WTC11 (cell line): ENCODE measurements around the gene KCNMA1. TPM values are rescaled to one million over a fixed set of nuclear protein-coding genes. Genes with fewer than 3 reads are reported as not detected.

Source experiments
- ATAC-seq: fragments of 200-7000 bp; cut with Tn5 transposase; 2 replicates; pipeline ENCODE4 v1.10.0; 2021; ENCODE audit warnings: mild to moderate bottlenecking, moderate library complexity
- CTCF ChIA-PET: fragments of 300-600 bp; sonication (Branson Sonifier 250); formaldehyde crosslinking; loops from one replicate; lab custom pipeline; 2021; ENCODE audit warnings: antibody characterized with exemption; lab: Charles Lee
- POLR2A ChIA-PET: fragments of 350-600 bp; sonication (Branson Sonifier 250); formaldehyde crosslinking; loops from one replicate; lab custom pipeline; 2021; ENCODE audit warnings: antibody characterized with exemption; lab: Charles Lee
- DNase-seq: peaks from one replicate; pipeline ENCODE4 v3.0.0; 2021; ENCODE audit warnings: low spot score
- H3K27ac Mint-ChIP-seq: 2 replicates; pipeline ENCODE4 v1.8.0; 2021; ENCODE audit warnings: mixed read lengths
- H3K27me3 Mint-ChIP-seq: 2 replicates; pipeline ENCODE4 v1.8.0; 2021; ENCODE audit warnings: low read depth, mild to moderate bottlenecking, moderate library complexity, mixed read lengths
- H3K36me3 Mint-ChIP-seq: 2 replicates; pipeline ENCODE4 v1.8.0; 2021; ENCODE audit warnings: mixed read lengths
- H3K4me1 Mint-ChIP-seq: 2 replicates; pipeline ENCODE4 v1.8.0; 2022; ENCODE audit warnings: mixed read lengths
- H3K4me3 Mint-ChIP-seq: 2 replicates; pipeline ENCODE4 v1.8.0; 2021; ENCODE audit warnings: mild to moderate bottlenecking, moderate library complexity, mixed read lengths
- H3K9me3 Mint-ChIP-seq: 2 replicates; pipeline ENCODE4 v1.8.0; 2021; ENCODE audit warnings: mixed read lengths
- ATF1 ChIP-seq: sonication (generic); formaldehyde crosslinking; IDR thresholded peaks from 2 replicates; pipeline ENCODE4 v1.8.1; 2023; ENCODE audit warnings: mild to moderate bottlenecking, moderate library complexity, missing genetic modification reagents
- ETV6 ChIP-seq: sonication (generic); formaldehyde crosslinking; IDR thresholded peaks from 2 replicates; pipeline ENCODE4 v1.8.1; 2022; ENCODE audit warnings: mild to moderate bottlenecking, missing genetic modification reagents
- FOXK1 ChIP-seq: sonication (generic); formaldehyde crosslinking; IDR thresholded peaks from 2 replicates; pipeline ENCODE4 v1.8.0; 2022; ENCODE audit warnings: mild to moderate bottlenecking, moderate library complexity, missing genetic modification reagents
- NFE2L1 ChIP-seq: sonication (generic); formaldehyde crosslinking; IDR thresholded peaks from 2 replicates; pipeline ENCODE4 v1.8.1; 2023; ENCODE audit warnings: missing genetic modification reagents
- NR1H2 ChIP-seq: sonication (generic); formaldehyde crosslinking; IDR thresholded peaks from 2 replicates; pipeline ENCODE4 v1.9.0; 2021; ENCODE audit warnings: mild to moderate bottlenecking, moderate library complexity, missing genetic modification reagents
- NR2C2 ChIP-seq: sonication (generic); formaldehyde crosslinking; IDR thresholded peaks from 2 replicates; pipeline ENCODE4 v1.8.0; 2022; ENCODE audit warnings: mild to moderate bottlenecking, missing genetic modification reagents
- RORB ChIP-seq: fragments of 250-450 bp; sonication (Bioruptor Pico); IDR thresholded peaks from 2 replicates; pipeline ENCODE4 v1.9.0; 2021; ENCODE audit warnings: mild to moderate bottlenecking
- SMAD4 ChIP-seq: sonication (generic); formaldehyde crosslinking; IDR thresholded peaks from 2 replicates; pipeline ENCODE4 v1.8.0; 2022; ENCODE audit warnings: mild to moderate bottlenecking, missing genetic modification reagents
- SP1 ChIP-seq: sonication (generic); formaldehyde crosslinking; conservative IDR thresholded peaks from 2 replicates; pipeline ENCODE4 v1.8.1; 2022; ENCODE audit warnings: missing genetic modification reagents
- ZNF138 ChIP-seq: sonication (generic); formaldehyde crosslinking; conservative IDR thresholded peaks from 2 replicates; pipeline ENCODE4 v1.8.1; 2022; ENCODE audit warnings: mild to moderate bottlenecking, moderate library complexity, missing genetic modification reagents
- ZNF263 ChIP-seq: sonication (generic); formaldehyde crosslinking; IDR thresholded peaks from 2 replicates; pipeline ENCODE4 v1.8.1; 2022; ENCODE audit warnings: low read depth, mild to moderate bottlenecking, moderate library complexity, missing genetic modification reagents
- ZNF423 ChIP-seq: fragments of 250-450 bp; sonication (Bioruptor Pico); IDR thresholded peaks from 2 replicates; pipeline ENCODE4 v2.1.2; 2022; ENCODE audit warnings: mild to moderate bottlenecking, moderate library complexity
- total RNA-seq: library from RNA; stranded (reverse); gene quantifications from 3 replicates; pipeline ENCODE4 v1.2.3, GENCODE V29; 2021
- TF ChIP-seq, protein P1 (sequence below): fragments of 250-450 bp; sonication (Bioruptor Pico); IDR thresholded peaks from 2 replicates; pipeline ENCODE4 v1.9.0; 2021; ENCODE audit warnings: moderate library complexity, mild to moderate bottlenecking, inconsistent platforms, borderline replicate concordance
- TF ChIP-seq, protein P2 (sequence below): sonication (generic); formaldehyde crosslinking; IDR thresholded peaks from 2 replicates; pipeline ENCODE4 v1.8.0; 2022; ENCODE audit warnings: mild to moderate bottlenecking, missing genetic modification reagents
- TF ChIP-seq, protein P3 (sequence below): sonication (generic); formaldehyde crosslinking; IDR thresholded peaks from 2 replicates; pipeline ENCODE4 v1.8.1; 2023; ENCODE audit warnings: mild to moderate bottlenecking, missing genetic modification reagents, borderline replicate concordance
- TF ChIP-seq, protein P4 (sequence below): fragments of 250-450 bp; sonication (Bioruptor Pico); IDR thresholded peaks from 2 replicates; pipeline ENCODE4 v2.1.2; 2022; ENCODE audit warnings: mild to moderate bottlenecking, moderate library complexity
- TF ChIP-seq, protein P5 (sequence below): sonication (generic); formaldehyde crosslinking; IDR thresholded peaks from 2 replicates; pipeline ENCODE4 v1.8.1; 2022; ENCODE audit warnings: low read depth, mild to moderate bottlenecking, moderate library complexity, missing genetic modification reagents, borderline replicate concordance

Gene KCNMA1
- total RNA-seq, 1 experiment from 2014 or later = 7.3 TPM

DNA sequence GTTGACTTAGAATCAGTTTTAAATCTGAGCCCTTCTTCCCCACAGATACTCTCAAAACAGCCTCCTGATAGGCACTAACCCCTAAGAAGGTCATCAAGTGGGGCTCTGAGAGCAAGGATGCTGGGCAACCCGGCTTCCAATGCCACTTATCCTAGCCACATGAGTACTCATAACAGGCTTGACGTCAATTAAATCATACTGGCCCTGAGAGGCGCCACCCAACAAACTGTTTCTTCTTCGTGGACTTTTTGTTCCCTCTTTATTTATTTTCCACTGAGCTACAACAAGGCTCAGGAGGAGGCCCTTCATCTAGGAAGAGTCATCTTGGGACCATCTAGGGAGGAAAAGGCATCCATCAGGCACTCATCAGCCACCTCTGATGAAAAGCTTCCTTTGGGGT lies 255.9 kb downstream of the KCNMA1 start:
- POLR2A ChIA-PET = no interaction called here
- DNase-seq (no peak), ATAC-seq (no peak)
- CTCF ChIA-PET = interaction anchor here (0.6 to 1.3 kb wide), 7 partner anchors 10 to 330 kb away, joined by 3 to 5 read pairs (median 4); no protein-coding TSS in a partner anchor
- no peak for TF ChIP-seq NFE2L1 (CRISPR knock-in tag)
- no peak for TF ChIP-seq ZNF423 (CRISPR knock-in tag)
- TF ChIP-seq NR1H2 (CRISPR knock-in tag) = no peak
- Mint-ChIP-seq H3K36me3 (no peaks in the 10 kb centered on the region), H3K27me3 (no peaks in the 10 kb centered on the region), H3K27ac (no peak overlapping the region), H3K4me1 (peaks cover 9% of the 10 kb centered on the region), H3K9me3 (no peaks in the 10 kb centered on the region), H3K4me3 (no peak overlapping the region)

DNA sequence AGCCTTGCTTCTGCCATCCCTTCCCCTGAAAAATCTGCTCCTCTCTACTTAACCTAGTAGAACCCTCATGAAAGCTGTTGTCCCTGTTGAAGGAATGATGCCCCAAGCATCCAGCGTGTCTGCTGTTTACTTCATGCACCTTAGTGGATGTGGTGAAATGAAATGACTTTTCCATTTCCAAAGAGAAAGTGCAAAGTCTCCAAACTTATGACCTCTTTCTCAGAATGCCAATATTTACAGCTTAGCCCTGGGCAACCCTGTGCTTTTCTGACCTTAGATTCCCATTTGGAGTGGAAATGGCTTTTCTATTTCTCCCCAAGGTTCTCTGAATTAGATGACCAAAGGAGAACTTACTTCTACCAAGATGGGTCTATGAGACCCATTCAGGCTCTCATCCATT lies 256.9 kb downstream of the KCNMA1 start:
- Mint-ChIP-seq H3K36me3 (no peaks in the 10 kb centered on the region), H3K4me3 (no peak overlapping the region), H3K4me1 (0 out of 2 replicates have a peak, but pooled peaks cover 5% of the 10 kb centered on the region), H3K27ac (no peak overlapping the region), H3K9me3 (no peaks in the 10 kb centered on the region), H3K27me3 (no peaks in the 10 kb centered on the region)
- DNase-seq = no peak
- CTCF ChIA-PET = interaction anchor here (1.1 kb wide), 2 partner anchors 10 to 11 kb away, joined by 3 to 5 read pairs; no protein-coding TSS in a partner anchor
- TF ChIP-seq SP1 (no peak), ATF1 (CRISPR knock-in tag) (no peak), NR2C2 (CRISPR knock-in tag) (no peak), ZNF138 (no peak), RORB (CRISPR knock-in tag) (no peak)
- TF ChIP-seq, protein P1, sequence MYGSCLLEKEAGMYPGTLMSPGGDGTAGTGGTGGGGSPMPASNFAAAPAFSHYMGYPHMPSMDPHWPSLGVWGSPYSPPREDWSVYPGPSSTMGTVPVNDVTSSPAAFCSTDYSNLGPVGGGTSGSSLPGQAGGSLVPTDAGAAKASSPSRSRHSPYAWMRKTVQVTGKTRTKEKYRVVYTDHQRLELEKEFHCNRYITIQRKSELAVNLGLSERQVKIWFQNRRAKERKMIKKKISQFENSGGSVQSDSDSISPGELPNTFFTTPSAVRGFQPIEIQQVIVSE (CRISPR knock-in tag) = no peak
- TF ChIP-seq, protein P2, sequence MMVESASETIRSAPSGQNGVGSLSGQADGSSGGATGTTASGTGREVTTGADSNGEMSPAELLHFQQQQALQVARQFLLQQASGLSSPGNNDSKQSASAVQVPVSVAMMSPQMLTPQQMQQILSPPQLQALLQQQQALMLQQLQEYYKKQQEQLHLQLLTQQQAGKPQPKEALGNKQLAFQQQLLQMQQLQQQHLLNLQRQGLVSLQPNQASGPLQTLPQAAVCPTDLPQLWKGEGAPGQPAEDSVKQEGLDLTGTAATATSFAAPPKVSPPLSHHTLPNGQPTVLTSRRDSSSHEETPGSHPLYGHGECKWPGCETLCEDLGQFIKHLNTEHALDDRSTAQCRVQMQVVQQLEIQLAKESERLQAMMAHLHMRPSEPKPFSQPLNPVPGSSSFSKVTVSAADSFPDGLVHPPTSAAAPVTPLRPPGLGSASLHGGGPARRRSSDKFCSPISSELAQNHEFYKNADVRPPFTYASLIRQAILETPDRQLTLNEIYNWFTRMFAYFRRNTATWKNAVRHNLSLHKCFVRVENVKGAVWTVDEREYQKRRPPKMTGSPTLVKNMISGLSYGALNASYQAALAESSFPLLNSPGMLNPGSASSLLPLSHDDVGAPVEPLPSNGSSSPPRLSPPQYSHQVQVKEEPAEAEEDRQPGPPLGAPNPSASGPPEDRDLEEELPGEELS (CRISPR knock-in tag) = no peak
- TF ChIP-seq, protein P3, sequence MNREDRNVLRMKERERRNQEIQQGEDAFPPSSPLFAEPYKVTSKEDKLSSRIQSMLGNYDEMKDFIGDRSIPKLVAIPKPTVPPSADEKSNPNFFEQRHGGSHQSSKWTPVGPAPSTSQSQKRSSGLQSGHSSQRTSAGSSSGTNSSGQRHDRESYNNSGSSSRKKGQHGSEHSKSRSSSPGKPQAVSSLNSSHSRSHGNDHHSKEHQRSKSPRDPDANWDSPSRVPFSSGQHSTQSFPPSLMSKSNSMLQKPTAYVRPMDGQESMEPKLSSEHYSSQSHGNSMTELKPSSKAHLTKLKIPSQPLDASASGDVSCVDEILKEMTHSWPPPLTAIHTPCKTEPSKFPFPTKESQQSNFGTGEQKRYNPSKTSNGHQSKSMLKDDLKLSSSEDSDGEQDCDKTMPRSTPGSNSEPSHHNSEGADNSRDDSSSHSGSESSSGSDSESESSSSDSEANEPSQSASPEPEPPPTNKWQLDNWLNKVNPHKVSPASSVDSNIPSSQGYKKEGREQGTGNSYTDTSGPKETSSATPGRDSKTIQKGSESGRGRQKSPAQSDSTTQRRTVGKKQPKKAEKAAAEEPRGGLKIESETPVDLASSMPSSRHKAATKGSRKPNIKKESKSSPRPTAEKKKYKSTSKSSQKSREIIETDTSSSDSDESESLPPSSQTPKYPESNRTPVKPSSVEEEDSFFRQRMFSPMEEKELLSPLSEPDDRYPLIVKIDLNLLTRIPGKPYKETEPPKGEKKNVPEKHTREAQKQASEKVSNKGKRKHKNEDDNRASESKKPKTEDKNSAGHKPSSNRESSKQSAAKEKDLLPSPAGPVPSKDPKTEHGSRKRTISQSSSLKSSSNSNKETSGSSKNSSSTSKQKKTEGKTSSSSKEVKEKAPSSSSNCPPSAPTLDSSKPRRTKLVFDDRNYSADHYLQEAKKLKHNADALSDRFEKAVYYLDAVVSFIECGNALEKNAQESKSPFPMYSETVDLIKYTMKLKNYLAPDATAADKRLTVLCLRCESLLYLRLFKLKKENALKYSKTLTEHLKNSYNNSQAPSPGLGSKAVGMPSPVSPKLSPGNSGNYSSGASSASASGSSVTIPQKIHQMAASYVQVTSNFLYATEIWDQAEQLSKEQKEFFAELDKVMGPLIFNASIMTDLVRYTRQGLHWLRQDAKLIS (CRISPR knock-in tag) = no peak
- POLR2A ChIA-PET = no interaction called here
- ATAC-seq = no peak

DNA sequence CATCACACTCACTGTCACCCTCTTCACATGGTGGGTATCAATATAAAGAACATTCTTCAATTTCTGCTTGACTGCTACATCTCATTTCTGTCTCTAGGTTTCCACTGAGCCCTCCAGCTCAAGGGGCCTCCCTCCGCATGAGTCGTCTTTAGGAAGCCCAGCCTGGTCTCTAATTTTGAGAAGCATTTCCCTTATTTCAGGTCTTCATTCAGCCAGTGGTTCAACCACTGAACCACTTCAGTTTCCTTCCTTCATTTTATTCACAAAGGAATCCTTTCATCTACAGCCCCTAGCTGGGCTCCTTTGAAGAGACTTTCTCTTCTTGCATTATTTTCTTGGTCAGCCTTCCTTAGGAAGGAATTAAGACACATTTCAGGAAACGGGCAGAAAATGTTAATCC lies 257.4 kb downstream of the KCNMA1 start:
- DNase-seq (no peak), ATAC-seq (no peak)
- Mint-ChIP-seq H3K4me1 (0 out of 2 replicates have a peak, but pooled peaks cover 5% of the 10 kb centered on the region), H3K36me3 (no peaks in the 10 kb centered on the region), H3K27ac (no peak overlapping the region), H3K27me3 (no peaks in the 10 kb centered on the region), H3K9me3 (no peaks in the 10 kb centered on the region), H3K4me3 (no peak overlapping the region)
- ChIA-PET CTCF (interaction anchor here (1.1 kb wide), 2 partner anchors 10 to 11 kb away, joined by 3 to 5 read pairs; no protein-coding TSS in a partner anchor), POLR2A (no interaction called here)
- TF ChIP-seq ZNF263 (CRISPR knock-in tag) = no peak
- no peak for TF ChIP-seq ETV6 (CRISPR knock-in tag)
- TF ChIP-seq, protein P1 (CRISPR knock-in tag) = no peak
- TF ChIP-seq FOXK1 = no peak
- TF ChIP-seq, protein P4, sequence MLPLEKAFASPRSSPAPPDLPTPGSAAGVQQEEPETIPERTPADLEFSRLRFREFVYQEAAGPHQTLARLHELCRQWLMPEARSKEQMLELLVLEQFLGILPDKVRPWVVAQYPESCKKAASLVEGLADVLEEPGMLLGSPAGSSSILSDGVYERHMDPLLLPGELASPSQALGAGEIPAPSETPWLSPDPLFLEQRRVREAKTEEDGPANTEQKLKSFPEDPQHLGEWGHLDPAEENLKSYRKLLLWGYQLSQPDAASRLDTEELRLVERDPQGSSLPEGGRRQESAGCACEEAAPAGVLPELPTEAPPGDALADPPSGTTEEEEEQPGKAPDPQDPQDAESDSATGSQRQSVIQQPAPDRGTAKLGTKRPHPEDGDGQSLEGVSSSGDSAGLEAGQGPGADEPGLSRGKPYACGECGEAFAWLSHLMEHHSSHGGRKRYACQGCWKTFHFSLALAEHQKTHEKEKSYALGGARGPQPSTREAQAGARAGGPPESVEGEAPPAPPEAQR (CRISPR knock-in tag) = no peak
- TF ChIP-seq, protein P5, sequence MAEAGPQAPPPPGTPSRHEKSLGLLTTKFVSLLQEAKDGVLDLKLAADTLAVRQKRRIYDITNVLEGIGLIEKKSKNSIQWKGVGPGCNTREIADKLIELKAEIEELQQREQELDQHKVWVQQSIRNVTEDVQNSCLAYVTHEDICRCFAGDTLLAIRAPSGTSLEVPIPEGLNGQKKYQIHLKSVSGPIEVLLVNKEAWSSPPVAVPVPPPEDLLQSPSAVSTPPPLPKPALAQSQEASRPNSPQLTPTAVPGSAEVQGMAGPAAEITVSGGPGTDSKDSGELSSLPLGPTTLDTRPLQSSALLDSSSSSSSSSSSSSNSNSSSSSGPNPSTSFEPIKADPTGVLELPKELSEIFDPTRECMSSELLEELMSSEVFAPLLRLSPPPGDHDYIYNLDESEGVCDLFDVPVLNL (CRISPR knock-in tag) = no peak
- no peak for TF ChIP-seq SMAD4
